Neuronal stem cell (in vitro differentiated cells): ENCODE data around the gene SP1.

Source experiments
- DNase-seq: peaks from one replicate; pipeline ENCODE4 v3.0.0-alpha.2; 2013; ENCODE audit warnings: low spot score
- H2AFZ ChIP-seq: one replicate; pipeline ENCODE4 v1.6.1; 2013; ENCODE audit warnings: mild to moderate bottlenecking, low read length, inconsistent platforms
- H2AK5ac ChIP-seq: 2 replicates; pipeline ENCODE4 v1.6.1; 2013; ENCODE audit warnings: low read depth, mild to moderate bottlenecking, inconsistent platforms, low read length, moderate library complexity, mixed read lengths
- H2BK120ac ChIP-seq: 2 replicates; pipeline ENCODE4 v1.6.1; 2013; ENCODE audit warnings: low read depth, mild to moderate bottlenecking, inconsistent platforms, low read length, moderate library complexity, mixed read lengths
- H2BK12ac ChIP-seq: one replicate; pipeline ENCODE4 v1.6.1; 2013; ENCODE audit warnings: low read length, inconsistent platforms
- H2BK15ac ChIP-seq: 2 replicates; pipeline ENCODE4 v1.6.1; 2013; ENCODE audit warnings: mild to moderate bottlenecking, low read length, inconsistent platforms, mixed read lengths
- H2BK5ac ChIP-seq: one replicate; pipeline ENCODE4 v1.6.1; 2013; ENCODE audit warnings: inconsistent platforms, mild to moderate bottlenecking, low read length, moderate library complexity
- H3K14ac ChIP-seq: one replicate; pipeline ENCODE4 v1.6.1; 2013; ENCODE audit warnings: low read length, inconsistent platforms
- H3K18ac ChIP-seq: 2 replicates; pipeline ENCODE4 v1.6.1; 2013; ENCODE audit warnings: low read length, inconsistent platforms
- H3K23ac ChIP-seq: 2 replicates; pipeline ENCODE4 v1.6.1; 2013; ENCODE audit warnings: low read depth, mild to moderate bottlenecking, mixed read lengths, low read length, inconsistent platforms; ENCODE audit not compliant: poor library complexity
- H3K27ac ChIP-seq: replicated peaks from 3 replicates; pipeline ENCODE4 v1.5.1; 2013; ENCODE audit warnings: low read length, inconsistent platforms
- H3K27me3 ChIP-seq, 3 experiments: 2 replicates each; pipeline ENCODE4 v1.6.1; 2013; ENCODE audit warnings: low read length in 3 of 3, mild to moderate bottlenecking in 2 of 3, inconsistent platforms in 1 of 3, low read depth in 1 of 3, mixed read lengths in 1 of 3, moderate library complexity in 1 of 3; ENCODE audit not compliant: control insufficient read depth in 3 of 3, insufficient read depth in 3 of 3
- H3K36me3 ChIP-seq, 2 donors: replicated peaks in 1 of 2; 2 replicates each; pipeline ENCODE4 v1.6.1; 2013; ENCODE audit warnings: low read length in 2 of 2; ENCODE audit not compliant: control insufficient read depth in 2 of 2, insufficient read depth in 2 of 2
- H3K4ac ChIP-seq: 2 replicates; pipeline ENCODE4 v1.6.1; 2013; ENCODE audit warnings: inconsistent platforms, mild to moderate bottlenecking, low read length, moderate library complexity
- H3K4me1 ChIP-seq, 2 donors: 1 replicate in 1 of 2; 2 replicates in 1 of 2; pipeline ENCODE4 v1.6.1; 2013; ENCODE audit warnings: low read length in 2 of 2, low read depth in 1 of 2; ENCODE audit not compliant: control insufficient read depth in 2 of 2, insufficient read depth in 1 of 2
- H3K4me2 ChIP-seq: one replicate; pipeline ENCODE4 v1.6.1; 2013; ENCODE audit warnings: mild to moderate bottlenecking, low read length, inconsistent platforms; ENCODE audit not compliant: insufficient read depth, poor library complexity, severe bottlenecking
- H3K4me3 ChIP-seq, 2 donors: 2 replicates each; pipeline ENCODE4 v1.5.1; 2013; ENCODE audit warnings: low read length in 2 of 2, mild to moderate bottlenecking in 2 of 2, inconsistent platforms in 1 of 2, moderate library complexity in 1 of 2
- H3K79me1 ChIP-seq: one replicate; pipeline ENCODE4 v1.6.1; 2013; ENCODE audit warnings: low read depth, mild to moderate bottlenecking, inconsistent platforms, low read length, moderate library complexity
- H3K9ac ChIP-seq: one replicate; pipeline ENCODE4 v1.6.1; 2013; ENCODE audit warnings: mild to moderate bottlenecking, low read depth, low read length, inconsistent platforms; ENCODE audit not compliant: poor library complexity
- H3K9me3 ChIP-seq, 2 donors: replicated peaks in 1 of 2; 2 replicates each; pipeline versions ENCODE3 to v1.6.1; 2013; ENCODE audit warnings: low read length in 2 of 2, mild to moderate bottlenecking in 2 of 2, inconsistent platforms in 1 of 2, low read depth in 1 of 2, mixed read lengths in 1 of 2, moderate library complexity in 1 of 2; ENCODE audit not compliant: control insufficient read depth in 2 of 2, insufficient read depth in 1 of 2
- H4K8ac ChIP-seq: one replicate; pipeline ENCODE4 v1.6.1; 2013; ENCODE audit warnings: low read depth, mild to moderate bottlenecking, inconsistent platforms, low read length, moderate library complexity
- H4K91ac ChIP-seq: one replicate; pipeline ENCODE4 v1.6.1; 2013; ENCODE audit warnings: low read length, low read depth, mild to moderate bottlenecking, inconsistent platforms; ENCODE audit not compliant: poor library complexity
- WGBS, 2 donors: extraction: QIAGEN DNeasy Blood & Tissue Kit; methylation state at CpG; one replicate each; pipeline ENCODE4 v1.1.7; 2013; ENCODE audit warnings: missing lambda C conversion rate in 2 of 2, mixed read lengths in 1 of 2; ENCODE audit not compliant: insufficient read length in 2 of 2, insufficient replicate concordance in 1 of 2; ENCODE audit errors: extremely low coverage in 2 of 2; 5-methylcytosine and 5-hydroxymethylcytosine counted together

The SP1 gene

DNA sequence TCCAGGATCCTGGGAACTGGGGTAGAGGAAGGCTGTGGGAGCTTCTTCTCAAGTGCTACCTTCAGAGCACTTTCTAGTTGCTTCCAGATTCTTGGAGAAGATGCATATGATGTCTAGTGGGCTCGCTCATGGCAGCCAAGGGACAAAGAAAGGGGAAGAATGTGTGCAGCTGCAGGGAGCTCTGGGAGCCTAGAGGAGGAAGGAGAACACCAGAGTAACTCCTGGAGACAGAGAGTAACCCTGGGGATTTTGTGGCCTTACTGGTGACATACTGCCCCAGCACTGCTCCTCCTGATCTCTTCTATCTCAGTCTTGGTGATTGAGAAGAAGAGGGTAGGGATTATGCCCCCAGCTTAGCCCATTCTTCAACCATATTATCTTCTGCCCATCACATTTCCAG lies 33.5 kb upstream of the SP1 start:
- Histone ChIP-seq H2BK15ac (no peak overlapping the region), H3K4me2 (no peak overlapping the region), H3K4ac (no peak overlapping the region), H3K27me3 (peaks cover 0 to 38% (median 4%) of the 10 kb centered on the region in 3 experiments), H2BK12ac (no peak overlapping the region), H2BK5ac (no peak overlapping the region), H2BK120ac (no peak overlapping the region), H3K79me1 (no peaks in the 10 kb centered on the region), H3K4me1 (peaks cover 5 to 10% of the 10 kb centered on the region in 2 donors), H3K23ac (no peak overlapping the region), H3K36me3 (no peaks in the 10 kb centered on the region), H3K27ac (no peak overlapping the region), H3K9ac (no peak overlapping the region), H3K9me3 (no peaks in the 10 kb centered on the region), H4K8ac (no peak overlapping the region), H4K91ac (no peak overlapping the region), H3K18ac (no peak overlapping the region), H3K4me3 (no peak overlapping the region), H3K14ac (no peak overlapping the region), H2AK5ac (no peak overlapping the region), H2AFZ (no peak overlapping the region)
- WGBS, 2 donors: no CpG with 5 or more reads among the region's 1 CpG
- DNase-seq: no peak

DNA sequence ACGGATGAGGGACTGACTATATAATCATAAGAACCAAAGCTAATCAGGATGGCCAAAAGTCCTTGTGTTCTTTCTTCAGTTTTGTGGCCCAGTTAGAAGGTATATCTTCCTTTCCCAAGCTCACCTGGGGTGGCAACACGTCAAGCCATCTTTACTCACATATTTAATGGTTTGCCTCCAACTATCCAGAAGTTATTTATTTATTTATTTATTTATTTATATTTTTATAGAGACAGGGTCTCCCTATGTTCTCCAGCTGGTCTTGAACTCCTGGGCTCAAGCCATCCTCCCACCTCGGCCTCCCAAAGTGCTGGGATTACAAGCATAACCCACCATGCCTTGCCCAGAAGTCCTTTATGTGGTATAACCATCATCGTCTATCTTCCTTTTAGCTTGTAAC lies 32.1 kb upstream of the SP1 start:
- H3K27me3 ChIP-seq: peaks cover 0 to 33% (median 4%) of the 10 kb centered on the region in 3 experiments
- no peak overlapping the region for H3K18ac ChIP-seq
- H2BK12ac ChIP-seq: no peak overlapping the region
- WGBS, 2 donors: no CpG with 5 or more reads among the region's 4 CpGs
- no peak overlapping the region for H2BK5ac ChIP-seq
- no peak overlapping the region for H2BK15ac ChIP-seq
- peaks cover 5 to 10% of the 10 kb centered on the region in 2 donors for H3K4me1 ChIP-seq
- no peak overlapping the region for H3K23ac ChIP-seq
- no peak overlapping the region for H3K9ac ChIP-seq
- no peak overlapping the region for H2AK5ac ChIP-seq
- H3K79me1 ChIP-seq: no peaks in the 10 kb centered on the region
- no peak overlapping the region for H3K27ac ChIP-seq
- H3K9me3 ChIP-seq: no peaks in the 10 kb centered on the region
- H3K4ac ChIP-seq: no peak overlapping the region
- peak overlapping the region; percentile 13 for H2AFZ ChIP-seq
- H4K91ac ChIP-seq: no peak overlapping the region
- no peak overlapping the region for H3K14ac ChIP-seq
- H4K8ac ChIP-seq: no peak overlapping the region
- no peak overlapping the region for H3K4me2 ChIP-seq
- no peaks in the 10 kb centered on the region for H3K36me3 ChIP-seq
- no peak overlapping the region for H3K4me3 ChIP-seq
- no peak overlapping the region for H2BK120ac ChIP-seq
- DNase-seq: no peak

GRCh38 chr12:53352331-53353256 lies 27.4 kb upstream of the SP1 start:
- Histone ChIP-seq H3K79me1 (no peaks in the 10 kb centered on the region), H3K4me2 (no peak overlapping the region), H3K9ac (no peak overlapping the region), H2BK12ac (no peak overlapping the region), H3K27ac (no peak overlapping the region), H2AFZ (peak overlapping the region; percentile 47), H3K27me3 (no peaks in the 10 kb centered on the region), H4K8ac (no peak overlapping the region), H3K4me1 (no peaks in the 10 kb centered on the region), H3K14ac (no peak overlapping the region), H2BK15ac (no peak overlapping the region), H2BK120ac (no peak overlapping the region), H3K4me3 (no peak overlapping the region), H4K91ac (no peak overlapping the region), H3K36me3 (no peaks in the 10 kb centered on the region), H3K4ac (no peak overlapping the region), H3K23ac (no peak overlapping the region), H2BK5ac (no peak overlapping the region), H3K18ac (peak overlapping the region; percentile 8), H2AK5ac (no peak overlapping the region), H3K9me3 (no peaks in the 10 kb centered on the region)
- peak; percentile 89 for DNase-seq
- no CpG with 5 or more reads among the region's 21 CpGs for WGBS, 2 donors

- no peaks in the 10 kb centered on the region for H3K9me3 ChIP-seq
- no peak overlapping the region for H3K14ac ChIP-seq
- H2BK15ac ChIP-seq: no peak overlapping the region
- no peak overlapping the region for H2AK5ac ChIP-seq
- no peaks in the 10 kb centered on the region for H3K27me3 ChIP-seq
- H2BK120ac ChIP-seq: no peak overlapping the region
- H3K36me3 ChIP-seq: no peaks in the 10 kb centered on the region
- no peak overlapping the region for H4K8ac ChIP-seq
- no peak overlapping the region for H3K27ac ChIP-seq
- DNase-seq: no peak
- H3K4me2 ChIP-seq: no peak overlapping the region
- H3K79me1 ChIP-seq: no peaks in the 10 kb centered on the region
- no peak overlapping the region for H3K18ac ChIP-seq
- H2BK5ac ChIP-seq: no peak overlapping the region
- peak overlapping the region; percentile 47 for H2AFZ ChIP-seq
- no peak overlapping the region for H3K4ac ChIP-seq
- no peak overlapping the region for H3K23ac ChIP-seq
- WGBS, 2 donors: no CpG with 5 or more reads among the region's 5 CpGs
- H3K4me1 ChIP-seq: no peaks in the 10 kb centered on the region
- no peak overlapping the region for H2BK12ac ChIP-seq
- no peak overlapping the region for H4K91ac ChIP-seq
- H3K4me3 ChIP-seq: no peak overlapping the region
- H3K9ac ChIP-seq: no peak overlapping the region
Observed at GRCh38 chr12:53353257-53353655, 26.7 kb upstream of the SP1 start.
